HEK293 (cell line): ENCODE data around the gene MPC1.

Experiments used
- CTCF ChIA-PET: fragments of 350-600 bp; formaldehyde crosslinking; extraction: SDS; loops from one replicate; lab custom pipeline; 2021; ENCODE audit warnings: antibody characterized with exemption; lab: Yijun Ruan, JAX
- POLR2A ChIA-PET: fragments of 300-600 bp; formaldehyde crosslinking; extraction: SDS; loops from one replicate; lab custom pipeline; 2020; ENCODE audit warnings: antibody characterized with exemption, inconsistent platforms; lab: Yijun Ruan, JAX
- H3K27ac ChIP-seq: fragments of 200-500 bp; sonication (Bioruptor generic); 2 replicates; pipeline ENCODE4 v1.5.1; 2014; ENCODE audit warnings: low read depth, low read length, control low read depth, inconsistent platforms; ENCODE audit errors: extremely low read depth
- H3K36me3 ChIP-seq, 2 experiments: fragments of 200-500 bp in 1 of 2; sonication (Bioruptor generic) in 1 of 2; 1 replicate in 1 of 2; 2 replicates in 1 of 2; pipeline ENCODE4 v1.5.1; 2014 to 2017; ENCODE audit warnings: inconsistent platforms in 2 of 2, low read length in 2 of 2; ENCODE audit not compliant: control insufficient read depth in 2 of 2, insufficient read depth in 1 of 2
- H3K4me1 ChIP-seq: fragments of 200-500 bp; sonication (Bioruptor generic); 2 replicates; pipeline ENCODE4 v1.5.1; 2014; ENCODE audit warnings: mild to moderate bottlenecking, low read length, inconsistent platforms; ENCODE audit not compliant: control insufficient read depth, insufficient read depth
- H3K4me3 ChIP-seq: 2 replicates; pipeline ENCODE4 v1.5.1; 2011; ENCODE audit warnings: low read depth, mild to moderate bottlenecking, control low read depth, low read length, moderate library complexity
- H3K9me3 ChIP-seq: fragments of 200-500 bp; sonication (Bioruptor generic); 2 replicates; pipeline ENCODE4 v1.5.1; 2014; ENCODE audit warnings: low read depth, low read length, inconsistent platforms; ENCODE audit not compliant: control insufficient read depth, insufficient read depth
- GLIS2 ChIP-seq: fragments of 450-650 bp; formaldehyde crosslinking; IDR thresholded peaks from 2 replicates; pipeline ENCODE4 v1.5.1; 2016; ENCODE audit warnings: missing biosample characterization, missing genetic modification characterization
- KLF17 ChIP-seq: fragments of 450-650 bp; formaldehyde crosslinking; IDR thresholded peaks from 2 replicates; pipeline ENCODE4 v1.5.1; 2016; ENCODE audit warnings: missing biosample characterization, missing genetic modification characterization
- KLF9 ChIP-seq: fragments of 450-650 bp; formaldehyde crosslinking; IDR thresholded peaks from 2 replicates; pipeline ENCODE4 v1.5.1; 2016; ENCODE audit warnings: missing biosample characterization, missing genetic modification characterization, low read depth
- SP3 ChIP-seq: fragments of 450-650 bp; formaldehyde crosslinking; IDR thresholded peaks from 2 replicates; pipeline ENCODE4 v1.5.1; 2016; ENCODE audit warnings: missing biosample characterization, missing genetic modification characterization
- SP7 ChIP-seq: fragments of 450-650 bp; formaldehyde crosslinking; IDR thresholded peaks from 2 replicates; pipeline ENCODE4 v1.5.1; 2016; ENCODE audit warnings: missing biosample characterization, missing genetic modification characterization
- TRIM28 ChIP-seq: IDR thresholded peaks from 2 replicates; pipeline ENCODE4 v1.6.1; 2011; ENCODE audit warnings: low read length, control low read depth, borderline replicate concordance
- ZBTB10 ChIP-seq: fragments of 450-650 bp; formaldehyde crosslinking; IDR thresholded peaks from 2 replicates; pipeline ENCODE4 v1.5.1; 2016; ENCODE audit warnings: missing biosample characterization, missing genetic modification characterization
- ZBTB11 ChIP-seq: fragments of 450-650 bp; formaldehyde crosslinking; conservative IDR thresholded peaks from 2 replicates; pipeline ENCODE4 v1.5.1; 2016; ENCODE audit warnings: low read depth, missing biosample characterization, missing genetic modification characterization
- ZBTB26 ChIP-seq: fragments of 450-650 bp; formaldehyde crosslinking; optimal IDR thresholded peaks from 2 replicates; pipeline ENCODE3; 2016; ENCODE audit warnings: missing biosample characterization, mild to moderate bottlenecking, missing genetic modification characterization
- ZBTB7A ChIP-seq: fragments of 450-650 bp; formaldehyde crosslinking; IDR thresholded peaks from 2 replicates; pipeline ENCODE4 v1.5.1; 2016; ENCODE audit warnings: low read depth, missing biosample characterization, missing genetic modification characterization
- ZIC2 ChIP-seq: fragments of 450-650 bp; formaldehyde crosslinking; IDR thresholded peaks from 2 replicates; pipeline ENCODE4 v1.5.1; 2016; ENCODE audit warnings: missing biosample characterization, missing genetic modification characterization
- ZNF121 ChIP-seq: fragments of 450-650 bp; formaldehyde crosslinking; IDR thresholded peaks from 2 replicates; pipeline ENCODE4 v1.5.1; 2016; ENCODE audit warnings: missing biosample characterization, missing genetic modification characterization
- ZNF140 ChIP-seq: fragments of 450-650 bp; formaldehyde crosslinking; IDR thresholded peaks from 2 replicates; pipeline ENCODE4 v1.5.1; 2016; ENCODE audit warnings: missing biosample characterization, missing genetic modification characterization
- ZNF221 ChIP-seq: fragments of 450-650 bp; formaldehyde crosslinking; IDR thresholded peaks from 2 replicates; pipeline ENCODE4 v1.5.1; 2017; ENCODE audit warnings: missing biosample characterization, missing genetic modification characterization, borderline replicate concordance
- ZNF266 ChIP-seq: fragments of 450-650 bp; formaldehyde crosslinking; IDR thresholded peaks from 2 replicates; pipeline ENCODE4 v1.5.1; 2016; ENCODE audit warnings: missing biosample characterization, missing genetic modification characterization, low read depth
- ZNF335 ChIP-seq: fragments of 450-650 bp; formaldehyde crosslinking; conservative IDR thresholded peaks from 2 replicates; pipeline ENCODE4 v1.5.1; 2016; ENCODE audit warnings: missing biosample characterization, missing genetic modification characterization
- ZNF423 ChIP-seq: fragments of 450-650 bp; formaldehyde crosslinking; IDR thresholded peaks from 2 replicates; pipeline ENCODE4 v1.5.1; 2016; ENCODE audit warnings: missing biosample characterization, missing genetic modification characterization
- ZNF488 ChIP-seq: fragments of 450-650 bp; formaldehyde crosslinking; IDR thresholded peaks from 2 replicates; pipeline ENCODE4 v1.5.1; 2016; ENCODE audit warnings: missing biosample characterization, missing genetic modification characterization
- ZNF513 ChIP-seq: fragments of 450-650 bp; IDR thresholded peaks from 2 replicates; pipeline ENCODE4 v1.5.1; 2018; ENCODE audit warnings: missing biosample characterization, missing genetic modification characterization
- ZNF544 ChIP-seq: fragments of 450-650 bp; formaldehyde crosslinking; IDR thresholded peaks from 2 replicates; pipeline ENCODE4 v1.5.0; 2017; ENCODE audit warnings: missing biosample characterization, missing genetic modification characterization
- ZNF670 ChIP-seq: fragments of 450-650 bp; formaldehyde crosslinking; IDR thresholded peaks from 2 replicates; pipeline ENCODE4 v1.5.1; 2016; ENCODE audit warnings: missing biosample characterization, missing genetic modification characterization, low read depth
- ZNF692 ChIP-seq: fragments of 450-650 bp; formaldehyde crosslinking; IDR thresholded peaks from 2 replicates; pipeline ENCODE4 v1.5.1; 2016; ENCODE audit warnings: missing biosample characterization, missing genetic modification characterization
- ZNF843 ChIP-seq: fragments of 450-650 bp; formaldehyde crosslinking; IDR thresholded peaks from 2 replicates; pipeline ENCODE4 v1.5.1; 2016; ENCODE audit warnings: missing biosample characterization, missing genetic modification characterization

Gene MPC1

GRCh38 chr6:166342349-166343149, 40.2 kb downstream of the MPC1 start, which contains the start of gene SFT2D1:
Gene SFT2D1 (minus strand): TSS chr6:166342545. CDS start chr6:166342481, 64 bp downstream.
- peak within 1 kb of the TSS; percentile 94 for H3K4me3 ChIP-seq
- H3K9me3 ChIP-seq = no peaks in the 10 kb centered on the region
- H3K27ac ChIP-seq = peak within 1 kb of the TSS; percentile 71; the same call in 1 of the 2 replicates
- peaks cover 0 to 30% of the 10 kb centered on the region in 2 experiments; a peak in 2 of 3 replicates for H3K36me3 ChIP-seq
- peaks cover 3% of the 10 kb centered on the region; the same call in 1 of the 2 replicates for H3K4me1 ChIP-seq
- ChIA-PET POLR2A (interaction anchor here (0.6 to 1.7 kb wide), 6 partner anchors 8 to 178 kb away, joined by 3 to 7 read pairs (median 4); no protein-coding TSS in a partner anchor), CTCF (interaction anchor here (0.8 to 1.3 kb wide), 3 partner anchors 38 to 61 kb away, joined by 3 to 7 read pairs (median 5); no protein-coding TSS in a partner anchor)
- no peak for TF ChIP-seq ZNF544 (tag by site-specific recombination)
- TF ChIP-seq ZBTB7A (tag by site-specific recombination) = no peak; the same call in 1 of the 2 replicates
- TF ChIP-seq ZNF266 = no peak
- no peak for TF ChIP-seq ZNF670
- TF ChIP-seq ZNF423 (tag by site-specific recombination) = 0 out of 2 replicates have a peak, but pooled peaks have one; percentile 29
- TF ChIP-seq ZBTB26 (tag by site-specific recombination) = peak; percentile 57
- peak; percentile 90 for TF ChIP-seq ZBTB11
- peak; percentile 97 for TF ChIP-seq ZNF335 (tag by site-specific recombination)
- peak; percentile 77; the same call in 1 of the 2 replicates for TF ChIP-seq SP7
- no peak for TF ChIP-seq ZNF221 (tag by site-specific recombination)
- 0 out of 2 replicates have a peak, but pooled peaks have one; percentile 38 for TF ChIP-seq KLF17 (tag by site-specific recombination)
- peak; percentile 72; the same call in 1 of the 2 replicates for TF ChIP-seq ZNF692 (tag by site-specific recombination)
- TF ChIP-seq ZNF513 (tag by site-specific recombination) = no peak
- TF ChIP-seq SP3 = peak; percentile 58
- TF ChIP-seq TRIM28 = peak; percentile 70; the same call in 1 of the 2 replicates
- peak; percentile 43; the same call in 1 of the 2 replicates for TF ChIP-seq KLF9
- peak; percentile 82; the same call in 1 of the 2 replicates for TF ChIP-seq ZBTB10 (tag by site-specific recombination)
- TF ChIP-seq GLIS2 (tag by site-specific recombination) = peak; percentile 78
- TF ChIP-seq ZNF488 (tag by site-specific recombination) = no peak
- no peak for TF ChIP-seq ZNF140 (tag by site-specific recombination)
- peak; percentile 53; the same call in 1 of the 2 replicates for TF ChIP-seq ZNF843
- TF ChIP-seq ZIC2 (tag by site-specific recombination) = peak; percentile 30; the same call in 1 of the 2 replicates
- peak; percentile 96 for TF ChIP-seq ZNF121
